ENCODE measurements around the gene CWF19L2.
"Not testable (repeated sequence)": the region's sequence is repeated elsewhere in the genome, so short reads cannot be mapped to it uniquely, and the experiment has no call there.

Gene CWF19L2

GRCh38 chr11:107430525-107430924 is 27.1 kb downstream of the CWF19L2 start:
- no peak for DNase-seq

- DNase-seq: no peak
These were observed 29.9 kb downstream of the CWF19L2 start for GRCh38 chr11:107427569-107428180.

GRCh38 chr11:107413352-107413751 is 44.3 kb downstream of the CWF19L2 start:
- no peak for DNase-seq

- no peak for DNase-seq
These were observed 48.8 kb downstream of the CWF19L2 start for GRCh38 chr11:107408762-107409211.

- no peak for DNase-seq
These were observed 52.4 kb downstream of the CWF19L2 start for GRCh38 chr11:107405260-107405659.

- DNase-seq: not testable (repeated sequence)
These were observed 56.5 kb downstream of the CWF19L2 start for GRCh38 chr11:107401131-107401530.

GRCh38 chr11:107397357-107397756 is 60.3 kb downstream of the CWF19L2 start:
- DNase-seq: no peak

GRCh38 chr11:107392611-107393010 is 65.0 kb downstream of the CWF19L2 start:
- no peak for DNase-seq

- not testable (repeated sequence) for DNase-seq
These were observed 66.9 kb downstream of the CWF19L2 start for GRCh38 chr11:107390701-107391100.

- no peak for DNase-seq
These were observed 70.0 kb downstream of the CWF19L2 start for GRCh38 chr11:107387666-107388065.

GRCh38 chr11:107385361-107385981 is 72.2 kb downstream of the CWF19L2 start:
- no peak for DNase-seq

- no peak for DNase-seq
These were observed 73.3 kb downstream of the CWF19L2 start for GRCh38 chr11:107384144-107384852.

GRCh38 chr11:107372439-107372838 is 85.2 kb downstream of the CWF19L2 start:
- no peak for DNase-seq

GRCh38 chr11:107370390-107370789 is 87.2 kb downstream of the CWF19L2 start:
- no peak for DNase-seq

GRCh38 chr11:107359701-107360100 is 97.9 kb downstream of the CWF19L2 start:
- no peak for DNase-seq

- DNase-seq: no peak
These were observed 99.7 kb downstream of the CWF19L2 start for GRCh38 chr11:107357877-107358276.

GRCh38 chr11:107354780-107355179 is 102.8 kb downstream of the CWF19L2 start:
- DNase-seq: no peak

- no peak for DNase-seq
These were observed 119.7 kb downstream of the CWF19L2 start for GRCh38 chr11:107337917-107338316.

GRCh38 chr11:107331728-107332127 is 125.9 kb downstream of the CWF19L2 start:
- no peak for DNase-seq

- DNase-seq: no peak
These were observed 128.5 kb downstream of the CWF19L2 start for GRCh38 chr11:107329164-107329563.

- no peak for DNase-seq
These were observed 141.2 kb downstream of the CWF19L2 start for GRCh38 chr11:107316426-107316825.

GRCh38 chr11:107307991-107308390 is 149.6 kb downstream of the CWF19L2 start:
- DNase-seq: no peak

- no peak for DNase-seq
These were observed 155.7 kb downstream of the CWF19L2 start for GRCh38 chr11:107301878-107302277.

- DNase-seq: no peak
These were observed 163.8 kb downstream of the CWF19L2 start for GRCh38 chr11:107293677-107294344.
